Trophoblast cell (in vitro differentiated cells and primary cell): ENCODE measurements around the gene C4orf51.

Source experiments
- DNase-seq, 2 donors: peaks; one replicate each; pipeline ENCODE4 v3.0.0-alpha.2; 2016
- H2AFZ ChIP-seq: 2 replicates; pipeline ENCODE4 v1.6.1; 2013; ENCODE audit warnings: low read length, moderate library complexity, mild to moderate bottlenecking; ENCODE audit not compliant: insufficient read depth, poor library complexity
- H2AK5ac ChIP-seq: 2 replicates; pipeline ENCODE4 v1.6.1; 2013; ENCODE audit warnings: mild to moderate bottlenecking, low read length
- H2BK120ac ChIP-seq: 2 replicates; pipeline ENCODE4 v1.6.1; 2013; ENCODE audit warnings: low read length, mild to moderate bottlenecking, moderate library complexity; ENCODE audit not compliant: insufficient read depth, poor library complexity
- H2BK12ac ChIP-seq: 2 replicates; pipeline ENCODE4 v1.6.1; 2013; ENCODE audit warnings: mild to moderate bottlenecking, low read length, moderate library complexity
- H2BK5ac ChIP-seq: 2 replicates; pipeline ENCODE4 v1.6.1; 2013; ENCODE audit warnings: low read length, low read depth, moderate library complexity, mild to moderate bottlenecking; ENCODE audit not compliant: poor library complexity
- H3K14ac ChIP-seq: 2 replicates; pipeline ENCODE4 v1.6.1; 2013; ENCODE audit warnings: mild to moderate bottlenecking, low read length
- H3K18ac ChIP-seq: 2 replicates; pipeline ENCODE4 v1.6.1; 2013; ENCODE audit warnings: mild to moderate bottlenecking, low read length
- H3K23ac ChIP-seq: 2 replicates; pipeline ENCODE4 v1.6.1; 2013; ENCODE audit warnings: low read length
- H3K27ac ChIP-seq: 2 replicates; pipeline ENCODE4 v1.5.1; 2013; ENCODE audit warnings: low read depth, mild to moderate bottlenecking, inconsistent platforms, low read length, moderate library complexity
- H3K27me3 ChIP-seq: 2 replicates; pipeline ENCODE4 v1.6.1; 2013; ENCODE audit warnings: inconsistent platforms, mild to moderate bottlenecking, low read length, moderate library complexity; ENCODE audit not compliant: insufficient read depth
- H3K36me3 ChIP-seq, 2 experiments: 1 replicate in 1 of 2; 2 replicates in 1 of 2; pipeline ENCODE4 v1.6.1; 2013; ENCODE audit warnings: low read length in 2 of 2, mild to moderate bottlenecking in 2 of 2, moderate library complexity in 1 of 2; ENCODE audit not compliant: insufficient read depth in 2 of 2, control insufficient read depth in 1 of 2
- H3K4ac ChIP-seq: 2 replicates; pipeline ENCODE4 v1.6.1; 2013; ENCODE audit warnings: low read depth, mild to moderate bottlenecking, low read length, moderate library complexity
- H3K4me1 ChIP-seq, 2 experiments: 1 replicate in 1 of 2; 2 replicates in 1 of 2; pipeline ENCODE4 v1.6.1; 2013; ENCODE audit warnings: low read length in 2 of 2, mild to moderate bottlenecking in 2 of 2, moderate library complexity in 1 of 2; ENCODE audit not compliant: insufficient read depth in 2 of 2, control insufficient read depth in 1 of 2
- H3K4me2 ChIP-seq: 2 replicates; pipeline ENCODE4 v1.6.1; 2013; ENCODE audit warnings: inconsistent platforms, mild to moderate bottlenecking, low read length, moderate library complexity
- H3K4me3 ChIP-seq: 2 replicates; pipeline ENCODE4 v1.5.1; 2013; ENCODE audit warnings: mild to moderate bottlenecking, low read depth, low read length, inconsistent platforms
- H3K79me1 ChIP-seq: one replicate; pipeline ENCODE4 v1.6.1; 2013; ENCODE audit warnings: low read length
- H3K79me2 ChIP-seq: 2 replicates; pipeline ENCODE4 v1.6.1; 2013; ENCODE audit warnings: low read length, mild to moderate bottlenecking; ENCODE audit not compliant: control insufficient read depth, insufficient read depth, poor library complexity
- H3K9ac ChIP-seq: 2 replicates; pipeline ENCODE4 v1.6.1; 2013; ENCODE audit warnings: mild to moderate bottlenecking, low read length
- H3K9me3 ChIP-seq: 2 replicates; pipeline ENCODE4 v1.6.1; 2013; ENCODE audit warnings: low read depth, mild to moderate bottlenecking, control low read depth, inconsistent platforms, low read length; ENCODE audit not compliant: insufficient read depth
- H4K12ac ChIP-seq: 2 replicates; pipeline ENCODE4 v1.6.1; 2013; ENCODE audit warnings: low read depth, mild to moderate bottlenecking, low read length, moderate library complexity
- H4K8ac ChIP-seq: 2 replicates; pipeline ENCODE4 v1.6.1; 2013; ENCODE audit warnings: low read depth, mild to moderate bottlenecking, low read length, moderate library complexity
- H4K91ac ChIP-seq: one replicate; pipeline ENCODE4 v1.6.1; 2013; ENCODE audit warnings: low read depth, mild to moderate bottlenecking, low read length, moderate library complexity
- WGBS: extraction: QIAGEN DNeasy Blood & Tissue Kit; methylation state at CpG from one replicate; pipeline ENCODE4 v1.1.7; 2013; ENCODE audit warnings: missing lambda C conversion rate; ENCODE audit not compliant: insufficient read length, insufficient coverage; ENCODE audit errors: extremely low coverage; 5-methylcytosine and 5-hydroxymethylcytosine counted together

C4orf51 gene

GRCh38 chr4:145770124-145770523 is 90.2 kb downstream of the C4orf51 start:
- Histone ChIP-seq H3K4me2 (no peak overlapping the region), H3K23ac (no peak overlapping the region), H3K14ac (no peak overlapping the region), H3K4me3 (no peak overlapping the region), H2BK5ac (no peak overlapping the region), H3K36me3 (peaks cover 14 to 28% of the 10 kb centered on the region in 2 experiments), H3K9me3 (peaks cover 3% of the 10 kb centered on the region), H4K12ac (no peak overlapping the region), H2BK12ac (no peak overlapping the region), H3K27me3 (no peaks in the 10 kb centered on the region), H2AK5ac (no peak overlapping the region), H4K91ac (no peak overlapping the region), H3K79me1 (no peaks in the 10 kb centered on the region), H2AFZ (no peak overlapping the region), H3K18ac (no peak overlapping the region), H3K9ac (no peak overlapping the region), H3K79me2 (no peaks in the 10 kb centered on the region), H3K4ac (no peak overlapping the region), H2BK120ac (no peak overlapping the region), H3K4me1 (peaks cover 0 to 3% of the 10 kb centered on the region in 2 experiments), H3K27ac (no peak overlapping the region), H4K8ac (no peak overlapping the region)
- DNase-seq: no peak
- no CpG with 5 or more reads among the region's 4 CpGs for WGBS

- Histone ChIP-seq H3K9ac (no peak overlapping the region), H3K36me3 (peaks cover 15 to 25% of the 10 kb centered on the region in 2 experiments), H3K79me2 (no peaks in the 10 kb centered on the region), H3K4ac (no peak overlapping the region), H2BK5ac (no peak overlapping the region), H3K27ac (no peak overlapping the region), H2AK5ac (no peak overlapping the region), H3K79me1 (no peaks in the 10 kb centered on the region), H2AFZ (no peak overlapping the region), H3K4me3 (no peak overlapping the region), H2BK120ac (no peak overlapping the region), H3K27me3 (no peaks in the 10 kb centered on the region), H4K8ac (no peak overlapping the region), H4K91ac (no peak overlapping the region), H3K4me1 (no peaks in the 10 kb centered on the region), H3K18ac (no peak overlapping the region), H3K23ac (no peak overlapping the region), H3K4me2 (no peak overlapping the region), H4K12ac (no peak overlapping the region), H3K9me3 (peaks cover 3% of the 10 kb centered on the region), H2BK12ac (no peak overlapping the region), H3K14ac (no peak overlapping the region)
- no peak for DNase-seq
- no CpG with 5 or more reads among the region's 2 CpGs for WGBS
Measured at GRCh38 chr4:145772347-145772746, 92.4 kb downstream of the C4orf51 start.

- Histone ChIP-seq H3K4me3 (no peak overlapping the region), H2BK5ac (no peak overlapping the region), H4K91ac (no peak overlapping the region), H3K79me1 (no peaks in the 10 kb centered on the region), H3K14ac (no peak overlapping the region), H2BK120ac (no peak overlapping the region), H2AK5ac (no peak overlapping the region), H4K12ac (no peak overlapping the region), H3K4ac (no peak overlapping the region), H3K4me2 (no peak overlapping the region), H3K23ac (no peak overlapping the region), H2BK12ac (no peak overlapping the region), H3K9me3 (peaks cover 3% of the 10 kb centered on the region), H2AFZ (no peak overlapping the region), H3K79me2 (no peaks in the 10 kb centered on the region), H3K9ac (no peak overlapping the region), H3K4me1 (peaks cover 0 to 1% of the 10 kb centered on the region in 2 experiments), H3K18ac (no peak overlapping the region), H4K8ac (no peak overlapping the region), H3K36me3 (peaks cover 17 to 25% of the 10 kb centered on the region in 2 experiments), H3K27me3 (no peaks in the 10 kb centered on the region), H3K27ac (no peak overlapping the region)
- no CpG with 5 or more reads among the region's 6 CpGs for WGBS
- no peak for DNase-seq
Measured at GRCh38 chr4:145773581-145774234, 93.8 kb downstream of the C4orf51 start.

GRCh38 chr4:145774473-145774872 is 94.5 kb downstream of the C4orf51 start:
- Histone ChIP-seq H2AFZ (no peak overlapping the region), H3K4ac (no peak overlapping the region), H3K79me1 (no peaks in the 10 kb centered on the region), H3K4me1 (peaks cover 0 to 4% of the 10 kb centered on the region in 2 experiments), H3K79me2 (no peaks in the 10 kb centered on the region), H3K9me3 (peaks cover 3% of the 10 kb centered on the region), H3K36me3 (peaks cover 17 to 25% of the 10 kb centered on the region in 2 experiments), H2BK120ac (no peak overlapping the region), H3K4me3 (no peak overlapping the region), H3K23ac (no peak overlapping the region), H3K27ac (no peak overlapping the region), H2BK12ac (no peak overlapping the region), H4K12ac (no peak overlapping the region), H4K91ac (no peak overlapping the region), H2AK5ac (no peak overlapping the region), H3K18ac (no peak overlapping the region), H3K4me2 (no peak overlapping the region), H2BK5ac (no peak overlapping the region), H4K8ac (no peak overlapping the region), H3K9ac (no peak overlapping the region), H3K14ac (no peak overlapping the region), H3K27me3 (no peaks in the 10 kb centered on the region)
- DNase-seq: no peak
- no CpG with 5 or more reads among the region's 6 CpGs for WGBS
